HL-60 (cell line): ENCODE results near the gene THSD7B.

Experiments used
- DNase-seq, 2 experiments: peaks; one replicate each; pipeline ENCODE4 v3.0.0-alpha.2; 2010 to 2020; ENCODE audit warnings: low read depth in 1 of 2, low spot score in 1 of 2
- H3K27ac ChIP-seq: fragments of 250-450 bp; sonication (Bioruptor Pico); replicated peaks from 2 replicates; pipeline ENCODE4 v1.5.1; 2020; ENCODE audit warnings: mild to moderate bottlenecking, moderate library complexity
- H3K27me3 ChIP-seq: fragments of 250-450 bp; sonication (Bioruptor Pico); 2 replicates; pipeline ENCODE4 v1.5.1; 2021; ENCODE audit warnings: mild to moderate bottlenecking, moderate library complexity; ENCODE audit not compliant: insufficient read depth, poor library complexity, severe bottlenecking
- H3K4me3 ChIP-seq: replicated peaks from 2 replicates; pipeline ENCODE4 v1.5.1; 2011; ENCODE audit warnings: mild to moderate bottlenecking, control low read depth, low read length; ENCODE audit not compliant: insufficient read depth
- GABPA ChIP-seq: IDR thresholded peaks from 2 replicates; pipeline ENCODE4 v1.6.1; 2012; ENCODE audit warnings: low read depth
- POLR2AphosphoS5 ChIP-seq: IDR thresholded peaks from 2 replicates; pipeline ENCODE4 v1.6.1; 2012; ENCODE audit warnings: low read depth
- SPI1 ChIP-seq: IDR thresholded peaks from 2 replicates; pipeline ENCODE4 v1.6.1; 2012; ENCODE audit warnings: low read depth, mild to moderate bottlenecking, borderline replicate concordance
- TF ChIP-seq, protein P1 (sequence below): IDR thresholded peaks from one replicate; pipeline ENCODE4 v1.5.1; 2011; ENCODE audit warnings: low read length, control low read depth, inconsistent platforms; ENCODE audit not compliant: insufficient read depth
- TF ChIP-seq, protein P2 (sequence below): IDR thresholded peaks from 2 replicates; pipeline ENCODE4 v1.6.1; 2012; ENCODE audit warnings: low read depth; ENCODE audit not compliant: insufficient replicate concordance

The THSD7B gene

DNA sequence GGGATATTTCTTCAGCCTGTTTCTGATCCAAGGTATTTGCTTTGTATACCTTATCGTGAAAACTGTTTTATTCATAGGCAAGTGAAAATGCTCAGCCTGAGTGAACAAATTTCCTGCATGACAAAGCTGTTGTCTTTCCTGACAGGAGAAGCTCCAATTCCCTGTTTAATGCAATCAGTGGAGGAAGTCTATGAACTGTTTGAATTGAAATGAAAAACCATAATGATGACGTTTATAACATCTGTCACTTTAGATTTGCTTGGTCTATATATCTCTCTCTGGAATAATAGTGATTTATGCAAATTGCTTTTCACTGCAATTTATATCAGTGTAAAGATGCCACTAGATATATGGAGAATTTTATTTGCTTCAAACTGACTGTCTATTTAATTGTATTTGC is 959.6 kb downstream of the THSD7B start:
- H3K4me3 ChIP-seq = no peak overlapping the region
- no peak for DNase-seq
- H3K27ac ChIP-seq = no peak overlapping the region
- H3K27me3 ChIP-seq = no peaks in the 10 kb centered on the region
- TF ChIP-seq GABPA (no peak), POLR2AphosphoS5 (no peak), SPI1 (no peak)
- TF ChIP-seq, protein P1, sequence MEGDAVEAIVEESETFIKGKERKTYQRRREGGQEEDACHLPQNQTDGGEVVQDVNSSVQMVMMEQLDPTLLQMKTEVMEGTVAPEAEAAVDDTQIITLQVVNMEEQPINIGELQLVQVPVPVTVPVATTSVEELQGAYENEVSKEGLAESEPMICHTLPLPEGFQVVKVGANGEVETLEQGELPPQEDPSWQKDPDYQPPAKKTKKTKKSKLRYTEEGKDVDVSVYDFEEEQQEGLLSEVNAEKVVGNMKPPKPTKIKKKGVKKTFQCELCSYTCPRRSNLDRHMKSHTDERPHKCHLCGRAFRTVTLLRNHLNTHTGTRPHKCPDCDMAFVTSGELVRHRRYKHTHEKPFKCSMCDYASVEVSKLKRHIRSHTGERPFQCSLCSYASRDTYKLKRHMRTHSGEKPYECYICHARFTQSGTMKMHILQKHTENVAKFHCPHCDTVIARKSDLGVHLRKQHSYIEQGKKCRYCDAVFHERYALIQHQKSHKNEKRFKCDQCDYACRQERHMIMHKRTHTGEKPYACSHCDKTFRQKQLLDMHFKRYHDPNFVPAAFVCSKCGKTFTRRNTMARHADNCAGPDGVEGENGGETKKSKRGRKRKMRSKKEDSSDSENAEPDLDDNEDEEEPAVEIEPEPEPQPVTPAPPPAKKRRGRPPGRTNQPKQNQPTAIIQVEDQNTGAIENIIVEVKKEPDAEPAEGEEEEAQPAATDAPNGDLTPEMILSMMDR = no peak
- TF ChIP-seq, protein P2, sequence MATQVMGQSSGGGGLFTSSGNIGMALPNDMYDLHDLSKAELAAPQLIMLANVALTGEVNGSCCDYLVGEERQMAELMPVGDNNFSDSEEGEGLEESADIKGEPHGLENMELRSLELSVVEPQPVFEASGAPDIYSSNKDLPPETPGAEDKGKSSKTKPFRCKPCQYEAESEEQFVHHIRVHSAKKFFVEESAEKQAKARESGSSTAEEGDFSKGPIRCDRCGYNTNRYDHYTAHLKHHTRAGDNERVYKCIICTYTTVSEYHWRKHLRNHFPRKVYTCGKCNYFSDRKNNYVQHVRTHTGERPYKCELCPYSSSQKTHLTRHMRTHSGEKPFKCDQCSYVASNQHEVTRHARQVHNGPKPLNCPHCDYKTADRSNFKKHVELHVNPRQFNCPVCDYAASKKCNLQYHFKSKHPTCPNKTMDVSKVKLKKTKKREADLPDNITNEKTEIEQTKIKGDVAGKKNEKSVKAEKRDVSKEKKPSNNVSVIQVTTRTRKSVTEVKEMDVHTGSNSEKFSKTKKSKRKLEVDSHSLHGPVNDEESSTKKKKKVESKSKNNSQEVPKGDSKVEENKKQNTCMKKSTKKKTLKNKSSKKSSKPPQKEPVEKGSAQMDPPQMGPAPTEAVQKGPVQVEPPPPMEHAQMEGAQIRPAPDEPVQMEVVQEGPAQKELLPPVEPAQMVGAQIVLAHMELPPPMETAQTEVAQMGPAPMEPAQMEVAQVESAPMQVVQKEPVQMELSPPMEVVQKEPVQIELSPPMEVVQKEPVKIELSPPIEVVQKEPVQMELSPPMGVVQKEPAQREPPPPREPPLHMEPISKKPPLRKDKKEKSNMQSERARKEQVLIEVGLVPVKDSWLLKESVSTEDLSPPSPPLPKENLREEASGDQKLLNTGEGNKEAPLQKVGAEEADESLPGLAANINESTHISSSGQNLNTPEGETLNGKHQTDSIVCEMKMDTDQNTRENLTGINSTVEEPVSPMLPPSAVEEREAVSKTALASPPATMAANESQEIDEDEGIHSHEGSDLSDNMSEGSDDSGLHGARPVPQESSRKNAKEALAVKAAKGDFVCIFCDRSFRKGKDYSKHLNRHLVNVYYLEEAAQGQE = no peak
